ENCODE measurements around the gene LIMK2. TPM values are rescaled to one million over a fixed set of nuclear protein-coding genes. Genes with fewer than 3 reads are reported as not detected.
"Not testable (repeated sequence)": the region's sequence is repeated elsewhere in the genome, so short reads cannot be mapped to it uniquely, and the experiment has no call there.

LIMK2 gene
- total RNA-seq, 2 donors from 2014 or later = 92.1 to 128 TPM

- peaks cover 3% of the 10 kb centered on the region for H3K4me1 ChIP-seq (replicated peaks)
- no peaks in the 10 kb centered on the region for H3K27me3 ChIP-seq (replicated peaks; ENCODE audit: insufficient read depth)
- no peaks in the 10 kb centered on the region for H3K9me3 ChIP-seq
- no peak overlapping the region for H3K27ac ChIP-seq
- no peak for DNase-seq (ENCODE audit: low spot score)
- no peaks in the 10 kb centered on the region for H3K36me3 ChIP-seq
- H3K4me3 ChIP-seq = no peak overlapping the region
- intact Hi-C loops (cut with DNase I) = no loop called here
- TF ChIP-seq, protein P1, sequence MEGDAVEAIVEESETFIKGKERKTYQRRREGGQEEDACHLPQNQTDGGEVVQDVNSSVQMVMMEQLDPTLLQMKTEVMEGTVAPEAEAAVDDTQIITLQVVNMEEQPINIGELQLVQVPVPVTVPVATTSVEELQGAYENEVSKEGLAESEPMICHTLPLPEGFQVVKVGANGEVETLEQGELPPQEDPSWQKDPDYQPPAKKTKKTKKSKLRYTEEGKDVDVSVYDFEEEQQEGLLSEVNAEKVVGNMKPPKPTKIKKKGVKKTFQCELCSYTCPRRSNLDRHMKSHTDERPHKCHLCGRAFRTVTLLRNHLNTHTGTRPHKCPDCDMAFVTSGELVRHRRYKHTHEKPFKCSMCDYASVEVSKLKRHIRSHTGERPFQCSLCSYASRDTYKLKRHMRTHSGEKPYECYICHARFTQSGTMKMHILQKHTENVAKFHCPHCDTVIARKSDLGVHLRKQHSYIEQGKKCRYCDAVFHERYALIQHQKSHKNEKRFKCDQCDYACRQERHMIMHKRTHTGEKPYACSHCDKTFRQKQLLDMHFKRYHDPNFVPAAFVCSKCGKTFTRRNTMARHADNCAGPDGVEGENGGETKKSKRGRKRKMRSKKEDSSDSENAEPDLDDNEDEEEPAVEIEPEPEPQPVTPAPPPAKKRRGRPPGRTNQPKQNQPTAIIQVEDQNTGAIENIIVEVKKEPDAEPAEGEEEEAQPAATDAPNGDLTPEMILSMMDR (IDR thresholded peaks at IDR 0.05) = no peak
- TF ChIP-seq POLR2AphosphoS5 (IDR thresholded peaks at IDR 0.05) (no peak), POLR2A (IDR thresholded peaks at IDR 0.05) (no peak)
Measured at GRCh38 chr22:31308181-31308580, 96.1 kb downstream of the LIMK2 start.

DNA sequence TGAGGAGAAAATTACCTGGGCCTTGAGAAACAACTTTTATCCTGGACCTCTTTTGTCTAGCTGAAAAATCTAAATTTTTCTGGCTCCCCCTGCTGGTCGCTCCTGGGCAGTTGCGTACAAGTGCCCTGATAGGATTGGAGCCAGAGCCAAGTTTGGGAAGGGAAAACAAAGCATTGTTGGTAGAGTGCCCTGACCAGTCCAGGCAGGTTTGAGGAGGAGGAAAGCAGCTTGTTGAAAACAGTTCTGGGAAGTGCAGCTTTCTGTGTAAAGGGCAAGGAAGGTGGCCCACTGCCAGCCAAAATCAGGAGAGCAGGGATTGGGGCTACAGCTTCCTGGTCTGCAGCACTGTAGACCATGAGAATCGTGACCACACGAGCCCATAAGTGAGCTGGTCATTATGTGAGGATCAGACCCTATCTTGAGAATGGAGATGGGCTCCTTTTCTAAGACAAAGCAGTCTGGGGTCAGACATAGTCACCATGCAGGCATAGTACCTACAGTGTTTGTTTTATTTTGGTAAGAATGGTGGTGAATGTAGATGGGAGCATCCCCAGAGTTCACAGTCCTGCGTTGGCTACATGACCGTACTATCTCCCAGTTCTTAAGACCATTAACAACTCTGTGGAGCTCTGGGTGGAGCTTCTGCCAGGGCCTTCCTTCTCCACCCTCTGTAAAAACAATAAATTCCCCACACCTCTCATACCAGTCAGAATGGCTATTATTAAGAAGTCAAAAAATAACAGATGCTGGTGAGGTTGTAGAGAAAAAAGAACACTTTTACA, 101.5 kb downstream of the LIMK2 start:
- Histone ChIP-seq H3K27me3 (replicated peaks; ENCODE audit: insufficient read depth) (no peaks in the 10 kb centered on the region), H3K4me3 (no peak overlapping the region), H3K9me3 (no peaks in the 10 kb centered on the region), H3K4me1 (replicated peaks) (peaks cover 3% of the 10 kb centered on the region), H3K36me3 (no peaks in the 10 kb centered on the region), H3K27ac (peak overlapping the region; percentile 82 to 83)
- peak; percentile 96 for DNase-seq (ENCODE audit: low spot score)
- TF ChIP-seq POLR2A (IDR thresholded peaks at IDR 0.05) (no peak), POLR2AphosphoS5 (IDR thresholded peaks at IDR 0.05) (peak; percentile 99)
- TF ChIP-seq, protein P1 (IDR thresholded peaks at IDR 0.05) = peak; percentile 84 to 95 (median 92)
- intact Hi-C loops (cut with DNase I) = no loop called here
- WGBS = 17% methylated on average over 6 of the region's 6 CpGs

GRCh38 chr22:31314220-31314619, 102.1 kb downstream of the LIMK2 start:
- H3K9me3 ChIP-seq; intact Hi-C loops (cut with DNase I); H3K27me3 ChIP-seq (replicated peaks; ENCODE audit: insufficient read depth); H3K4me3 ChIP-seq; DNase-seq (ENCODE audit: low spot score); H3K4me1 ChIP-seq (replicated peaks); H3K36me3 ChIP-seq: not testable (repeated sequence)
- 82% methylated on average over 1 of the region's 1 CpG for WGBS
- H3K27ac ChIP-seq = peak overlapping the region; percentile 82 to 83

DNA sequence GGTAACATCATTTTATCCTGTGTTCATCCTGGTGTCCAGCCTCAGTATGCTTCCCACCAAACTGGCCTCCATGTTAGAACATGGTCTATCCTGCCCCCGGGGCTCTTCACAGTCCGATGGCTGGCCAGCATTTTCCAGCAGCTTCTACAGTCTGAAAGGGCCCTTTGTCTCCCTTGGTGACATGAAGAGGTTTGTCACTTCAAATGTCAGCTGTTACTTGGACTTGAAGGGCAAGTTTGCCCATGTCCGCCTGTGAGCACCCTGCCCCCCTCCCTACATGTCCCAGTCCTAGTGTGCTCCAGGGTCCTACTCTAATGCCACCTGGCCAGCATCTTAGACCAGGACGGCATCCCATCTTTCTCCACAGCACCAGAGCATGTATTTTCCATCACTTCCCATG, 109.3 kb downstream of the LIMK2 start:
- TF ChIP-seq, protein P1 (IDR thresholded peaks at IDR 0.05) = no peak
- TF ChIP-seq POLR2A (IDR thresholded peaks at IDR 0.05) (no peak), POLR2AphosphoS5 (IDR thresholded peaks at IDR 0.05) (no peak)
- no peaks in the 10 kb centered on the region for H3K9me3 ChIP-seq
- no peak for DNase-seq (ENCODE audit: low spot score)
- intact Hi-C loops (cut with DNase I) = no loop called here
- WGBS = 69% methylated on average over 4 of the region's 4 CpGs
- H3K27me3 ChIP-seq (replicated peaks; ENCODE audit: insufficient read depth) = no peaks in the 10 kb centered on the region
- H3K4me3 ChIP-seq = no peak overlapping the region
- no peak overlapping the region for H3K27ac ChIP-seq
- H3K36me3 ChIP-seq = peaks cover 0 to 1% of the 10 kb centered on the region in 2 donors
- H3K4me1 ChIP-seq (replicated peaks) = peaks cover 2% of the 10 kb centered on the region

DNA sequence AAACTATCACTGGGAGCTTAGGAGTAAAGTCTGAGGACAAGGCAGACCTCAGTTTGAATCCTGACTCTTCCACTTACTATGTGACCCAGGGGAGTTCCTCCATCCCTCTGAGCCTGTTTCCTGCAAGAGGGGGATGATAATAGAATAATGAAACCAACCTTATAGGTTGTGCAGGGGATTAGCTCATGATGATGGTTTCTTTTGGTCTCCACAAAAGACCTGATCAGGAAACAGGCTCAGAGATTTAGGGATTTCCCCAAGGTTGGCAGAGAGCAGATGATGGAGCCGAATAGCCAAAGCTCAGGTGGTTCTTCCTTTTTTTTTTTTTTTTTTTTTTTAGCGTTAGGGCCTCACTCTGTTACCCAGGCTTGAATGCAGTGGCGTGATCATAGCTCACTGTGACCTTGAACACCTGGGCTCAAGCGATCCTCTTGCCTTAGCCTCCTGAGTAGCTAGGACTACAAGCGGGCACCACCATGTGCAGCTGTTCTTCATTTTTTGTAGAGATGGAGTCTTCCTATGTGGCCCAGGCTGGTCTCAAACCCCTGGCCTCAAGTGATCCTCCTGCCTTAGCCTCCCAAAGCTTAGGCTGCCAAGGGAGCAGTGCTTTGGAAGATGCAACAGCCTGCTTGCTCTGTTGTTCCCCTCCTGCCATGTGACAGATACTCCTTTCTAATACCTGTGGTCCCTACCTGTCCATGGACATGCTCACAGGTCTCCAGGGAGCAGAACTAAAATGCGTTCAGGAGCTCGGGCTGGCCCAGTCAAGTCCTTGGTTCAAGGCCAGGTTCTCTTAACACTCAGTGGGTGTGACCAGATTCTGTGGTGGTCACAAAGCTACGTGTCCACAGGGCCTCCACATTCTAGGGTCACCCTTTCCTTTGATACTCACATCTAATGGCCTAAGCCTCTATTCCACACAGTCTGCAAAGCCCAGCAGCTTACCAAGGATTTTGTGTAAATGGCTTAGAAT, 111.8 kb downstream of the LIMK2 start:
- peaks cover 2% of the 10 kb centered on the region for H3K4me1 ChIP-seq (replicated peaks)
- no peaks in the 10 kb centered on the region for H3K27me3 ChIP-seq (replicated peaks; ENCODE audit: insufficient read depth)
- no peak overlapping the region for H3K4me3 ChIP-seq
- WGBS = 89% methylated on average over 8 of the region's 8 CpGs
- no peak overlapping the region for H3K27ac ChIP-seq
- no peaks in the 10 kb centered on the region for H3K9me3 ChIP-seq
- TF ChIP-seq POLR2AphosphoS5 (IDR thresholded peaks at IDR 0.05) (no peak), POLR2A (IDR thresholded peaks at IDR 0.05) (no peak)
- TF ChIP-seq, protein P1 (IDR thresholded peaks at IDR 0.05) = no peak
- intact Hi-C loops (cut with DNase I) = no loop called here
- peaks cover 3 to 7% of the 10 kb centered on the region in 2 donors for H3K36me3 ChIP-seq
- no peak for DNase-seq (ENCODE audit: low spot score)

Measured in prostate gland (tissue), 2 donors.